GM21737 (cell line): Measurements from ENCODE around the gene PPP6C.

Experiments
- ATAC-seq: cut with Tn5 transposase; IDR thresholded peaks from one replicate; pipeline ENCODE4 v1.9.1; 2021; ENCODE audit warnings: mild to moderate bottlenecking, moderate library complexity; ENCODE audit not compliant: unreplicated experiment

The PPP6C gene

GRCh38 chr9:125099816-125100215 lies 89.8 kb downstream of the PPP6C start:
- ATAC-seq: no peak
